Hematopoietic multipotent progenitor cell treated with erythropoietin and hydrocortisone succinate and interleukin-3 and kit ligand, for 4 days (in vitro differentiated cells): ENCODE data around the gene MYG1.
A peak's percentile ranks its signal among the peaks of the same experiment; 100 is the strongest.

Source experiments
- DNase-seq: peaks from one replicate; pipeline ENCODE4 v3.0.0-alpha.2; 2015

The MYG1 gene

DNA sequence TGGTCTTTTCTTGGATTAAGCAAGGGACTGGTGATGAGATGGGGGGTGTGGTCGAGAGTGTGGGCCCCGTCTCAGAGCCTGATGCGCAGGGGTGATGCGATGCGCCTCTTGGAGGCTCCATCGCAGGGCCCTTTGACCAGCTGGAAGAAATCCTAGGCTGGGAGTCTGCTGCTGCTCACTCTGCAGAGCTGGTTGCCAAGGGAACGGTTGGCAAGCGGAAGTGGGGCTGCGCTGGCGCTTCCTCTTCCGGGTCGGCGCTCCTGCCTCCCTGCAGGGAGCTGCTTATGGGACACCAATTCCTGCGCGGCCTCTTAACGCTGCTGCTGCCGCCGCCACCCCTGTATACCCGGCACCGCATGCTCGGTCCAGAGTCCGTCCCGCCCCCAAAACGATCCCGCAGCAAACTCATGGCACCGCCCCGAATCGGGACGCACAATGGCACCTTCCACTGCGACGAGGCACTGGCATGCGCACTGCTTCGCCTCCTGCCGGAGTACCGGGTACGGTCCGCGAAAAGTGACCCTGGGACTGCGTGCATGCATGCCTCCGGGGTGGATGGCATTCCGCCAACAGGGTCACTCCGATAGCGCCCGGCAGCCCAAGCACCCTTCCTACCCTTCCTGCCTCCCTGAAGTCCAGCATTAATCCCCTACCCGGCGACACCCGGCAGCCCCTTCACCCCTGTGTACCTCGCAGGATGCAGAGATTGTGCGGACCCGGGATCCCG, at the start of gene MYG1:
Gene MYG1 (plus strand): TSS at position 242 of the 727 bp plus-strand sequence. CDS start 43 bp downstream, at position 285.
- DNase-seq = peak; percentile 97

GRCh38 chr12:53251477-53252348, 47.8 kb upstream of the MYG1 start:
- peak; percentile 90 for DNase-seq

DNA sequence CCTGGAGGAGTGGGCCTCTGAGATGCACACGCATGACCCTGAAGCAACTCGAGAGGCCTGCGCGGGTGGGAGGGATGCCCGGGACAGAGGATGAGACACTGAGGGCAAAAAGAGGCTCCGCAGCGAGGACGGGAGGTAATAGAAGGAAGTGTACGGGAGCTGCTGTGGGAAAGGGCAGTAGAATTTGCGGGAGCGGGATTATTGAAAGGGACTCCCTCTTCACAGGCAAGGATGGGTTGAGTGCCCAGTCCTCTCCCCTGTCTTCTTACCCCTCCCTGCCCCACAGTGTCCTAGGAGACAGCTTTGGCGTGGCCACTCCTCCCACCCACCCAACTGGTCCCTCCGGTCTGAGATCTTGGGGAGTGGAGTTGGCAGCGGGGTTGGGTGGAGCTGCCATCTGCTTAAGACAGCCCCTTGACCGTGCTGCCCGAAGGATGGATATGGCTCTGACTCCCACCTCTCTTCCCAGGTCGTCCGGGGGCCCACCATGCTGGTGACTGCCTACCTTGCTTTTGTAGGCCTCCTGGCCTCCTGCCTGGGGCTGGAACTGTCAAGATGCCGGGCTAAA, 47.1 kb upstream of the MYG1 start:
- peak; percentile 49 for DNase-seq

DNA sequence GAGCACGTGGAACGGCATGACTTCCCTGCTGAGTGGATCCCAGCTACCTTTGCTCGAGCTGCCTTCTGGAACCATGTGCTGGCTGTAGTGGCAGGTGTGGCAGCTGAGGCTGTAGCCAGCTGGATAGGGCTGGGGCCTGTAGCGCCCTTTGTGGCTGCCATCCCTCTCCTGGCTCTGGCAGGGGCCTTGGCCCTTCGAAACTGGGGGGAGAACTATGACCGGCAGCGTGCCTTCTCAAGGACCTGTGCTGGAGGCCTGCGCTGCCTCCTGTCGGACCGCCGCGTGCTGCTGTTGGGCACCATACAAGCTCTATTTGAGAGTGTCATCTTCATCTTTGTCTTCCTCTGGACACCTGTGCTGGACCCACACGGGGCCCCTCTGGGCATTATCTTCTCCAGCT, 46.2 kb upstream of the MYG1 start:
- DNase-seq = no peak

DNA sequence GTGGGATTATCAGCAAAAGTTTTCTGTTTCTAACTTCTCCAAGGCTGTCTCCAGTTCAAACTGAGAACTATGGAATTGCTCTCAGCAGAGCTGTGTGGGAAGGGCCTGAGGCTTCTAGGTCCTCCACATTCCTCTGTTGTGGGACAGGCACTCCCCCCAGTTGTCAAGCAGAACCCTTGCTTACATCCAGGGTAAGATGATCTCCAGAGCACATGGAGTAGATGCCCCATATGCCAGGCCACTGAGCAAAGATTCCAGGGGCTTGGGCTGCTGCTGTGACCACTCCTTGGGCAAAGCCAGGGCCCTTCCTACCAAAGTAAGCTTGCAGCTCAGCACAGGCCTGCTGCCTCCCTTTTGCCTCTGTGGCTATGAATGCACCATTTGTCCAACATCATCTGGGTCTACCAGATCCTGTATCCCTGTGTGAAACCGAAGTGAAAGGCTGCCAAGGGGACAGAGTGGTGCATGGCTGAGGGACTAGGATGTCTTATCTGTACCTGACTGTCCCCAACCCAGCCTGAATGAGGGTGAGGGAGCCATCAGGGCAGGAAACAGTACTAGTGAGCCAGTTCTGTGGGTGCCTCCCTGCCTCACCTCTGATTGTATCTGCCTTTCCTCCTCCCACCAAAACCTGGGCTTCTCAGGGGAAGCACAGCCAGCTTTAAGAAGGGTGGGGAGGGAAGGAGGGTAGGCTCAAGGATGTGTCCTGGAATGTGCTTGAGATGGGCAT, 44.5 kb upstream of the MYG1 start:
- DNase-seq = no peak

- DNase-seq = peak; percentile 86
Measured at GRCh38 chr12:53255996-53256395, 43.5 kb upstream of the MYG1 start.

DNA sequence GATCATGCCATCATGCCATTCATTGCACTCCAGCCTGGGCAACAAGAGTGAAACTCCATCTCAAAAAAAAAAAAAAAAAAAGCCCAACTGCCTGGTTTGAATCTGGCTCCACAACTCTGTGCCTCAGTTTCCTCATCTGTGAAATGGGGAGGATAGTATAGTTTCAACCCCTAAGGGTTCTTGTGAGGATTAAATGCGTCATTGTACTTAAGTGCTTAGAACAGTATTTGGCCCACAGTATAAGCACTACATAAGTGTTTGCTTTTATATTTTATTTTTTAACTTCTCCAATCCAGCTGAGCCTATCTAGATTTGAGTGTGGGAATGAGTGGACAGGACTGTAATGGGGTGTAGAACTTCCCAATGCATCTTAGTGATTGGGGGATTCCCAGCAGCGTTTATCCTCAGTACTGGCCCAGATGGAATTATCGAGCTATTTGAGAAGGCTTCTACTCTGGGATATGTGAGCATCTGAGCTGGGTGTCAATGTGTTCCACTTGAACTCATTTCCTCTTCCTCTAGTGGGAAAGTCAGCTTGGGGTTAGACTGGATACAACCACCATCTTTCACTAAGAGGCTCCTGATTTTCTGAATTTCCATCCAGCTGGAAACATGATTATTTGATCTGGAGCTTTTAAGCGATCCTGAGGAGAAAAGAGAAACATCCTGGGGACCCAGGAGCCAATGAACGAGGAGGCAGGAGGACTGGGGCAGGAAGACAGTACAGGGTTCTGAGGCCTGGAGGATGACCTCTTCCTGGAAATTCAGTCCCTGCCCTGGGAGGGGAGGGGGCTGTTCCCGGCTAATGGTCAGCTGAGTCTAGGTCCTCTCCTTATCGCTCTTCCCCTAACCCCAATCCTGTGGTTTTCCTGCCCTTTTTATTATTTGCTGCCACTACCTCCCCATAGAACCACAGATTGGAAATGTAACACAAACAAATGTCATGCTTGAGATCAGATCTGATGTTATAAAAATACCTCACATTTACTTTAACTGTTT, 40.7 kb upstream of the MYG1 start:
- no peak for DNase-seq

DNA sequence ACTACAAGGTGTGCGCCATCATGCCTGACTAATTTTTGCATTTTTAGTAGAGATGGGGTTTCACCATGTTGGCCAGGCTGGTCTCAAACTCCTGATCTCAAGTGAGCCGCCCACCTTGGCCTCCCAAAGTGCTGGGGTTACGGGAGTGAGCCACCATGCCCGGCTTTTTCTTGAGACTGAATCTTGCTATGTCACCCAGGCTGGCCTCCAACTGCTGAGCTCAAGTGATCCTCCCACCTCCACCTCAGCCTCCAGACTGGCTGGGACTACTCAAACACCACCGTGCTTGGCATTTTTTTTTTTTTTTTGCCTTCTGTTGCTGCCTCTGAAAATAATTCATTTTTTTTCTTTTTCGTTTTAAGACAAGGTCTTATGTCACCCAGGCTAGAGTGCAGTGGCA, 39.6 kb upstream of the MYG1 start:
- no peak for DNase-seq

GRCh38 chr12:53265783-53266182, 33.7 kb upstream of the MYG1 start:
- no peak for DNase-seq

- DNase-seq = peak; percentile 56
Measured at GRCh38 chr12:53267306-53267998, 32.0 kb upstream of the MYG1 start.

DNA sequence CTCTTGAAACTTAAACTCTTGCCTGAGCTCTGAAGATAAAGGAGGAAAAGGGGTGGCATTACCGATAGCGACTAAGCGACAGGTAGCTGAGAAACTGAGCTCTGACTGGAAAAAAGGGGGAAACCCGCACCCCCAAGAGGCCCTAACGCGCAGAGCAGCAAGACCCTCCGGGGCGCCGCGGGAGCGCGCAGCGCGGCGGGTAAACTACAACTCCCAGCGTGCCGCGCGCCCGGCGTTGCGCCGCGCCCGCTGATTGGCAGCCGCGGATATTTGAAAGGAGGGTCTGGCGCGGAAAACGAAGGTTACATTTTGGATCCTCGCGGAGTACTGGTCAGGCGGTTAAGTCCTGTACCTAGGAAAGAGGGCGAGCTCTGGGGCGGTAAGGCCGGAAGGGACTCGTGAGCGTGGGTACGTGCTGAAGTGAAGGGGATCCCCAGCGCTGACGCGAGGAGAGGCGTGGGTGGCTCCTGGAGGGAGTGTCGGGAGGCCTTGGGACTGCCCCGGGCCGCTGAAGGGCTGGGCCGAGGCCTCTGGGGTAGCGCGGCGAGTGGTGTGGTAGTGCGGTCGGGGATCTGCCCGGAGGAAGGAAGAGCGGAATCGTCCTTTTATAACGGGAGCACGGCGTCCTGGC, 31.4 kb upstream of the MYG1 start, which contains the start of gene ESPL1:
Gene ESPL1 (plus strand): TSS at position 301 of the 631 bp plus-strand sequence. CDS start 468 bp downstream, outside the sequence.
- peak; percentile 96 for DNase-seq

DNA sequence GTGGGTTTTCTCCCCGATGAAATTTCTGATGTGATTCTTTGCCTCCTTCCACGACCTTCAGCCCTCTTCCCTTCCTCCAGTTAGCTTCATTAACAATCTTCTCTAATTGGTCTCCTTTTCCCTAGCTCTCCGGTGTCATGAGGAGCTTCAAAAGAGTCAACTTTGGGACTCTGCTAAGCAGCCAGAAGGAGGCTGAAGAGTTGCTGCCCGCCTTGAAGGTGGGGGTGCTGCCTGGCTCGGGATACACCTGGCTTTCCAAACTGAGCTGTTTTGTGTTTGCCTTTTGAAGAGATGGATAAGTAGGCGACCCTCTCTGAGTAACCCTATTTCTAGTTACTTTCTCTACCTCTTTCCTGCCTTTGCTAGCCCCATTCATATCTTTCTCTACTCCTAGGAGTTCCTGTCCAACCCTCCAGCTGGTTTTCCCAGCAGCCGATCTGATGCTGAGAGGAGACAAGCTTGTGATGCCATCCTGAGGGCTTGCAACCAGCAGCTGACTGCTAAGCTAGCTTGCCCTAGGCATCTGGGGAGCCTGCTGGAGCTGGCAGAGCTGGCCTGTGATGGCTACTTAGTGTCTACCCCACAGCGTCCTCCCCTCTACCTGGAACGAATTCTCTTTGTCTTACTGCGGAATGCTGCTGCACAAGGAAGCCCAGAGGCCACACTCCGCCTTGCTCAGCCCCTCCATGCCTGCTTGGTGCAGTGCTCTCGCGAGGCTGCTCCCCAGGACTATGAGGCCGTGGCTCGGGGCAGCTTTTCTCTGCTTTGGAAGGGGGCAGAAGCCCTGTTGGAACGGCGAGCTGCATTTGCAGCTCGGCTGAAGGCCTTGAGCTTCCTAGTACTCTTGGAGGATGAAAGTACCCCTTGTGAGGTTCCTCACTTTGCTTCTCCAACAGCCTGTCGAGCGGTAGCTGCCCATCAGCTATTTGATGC, 30.6 kb upstream of the MYG1 start:
- DNase-seq = peak; percentile 22

DNA sequence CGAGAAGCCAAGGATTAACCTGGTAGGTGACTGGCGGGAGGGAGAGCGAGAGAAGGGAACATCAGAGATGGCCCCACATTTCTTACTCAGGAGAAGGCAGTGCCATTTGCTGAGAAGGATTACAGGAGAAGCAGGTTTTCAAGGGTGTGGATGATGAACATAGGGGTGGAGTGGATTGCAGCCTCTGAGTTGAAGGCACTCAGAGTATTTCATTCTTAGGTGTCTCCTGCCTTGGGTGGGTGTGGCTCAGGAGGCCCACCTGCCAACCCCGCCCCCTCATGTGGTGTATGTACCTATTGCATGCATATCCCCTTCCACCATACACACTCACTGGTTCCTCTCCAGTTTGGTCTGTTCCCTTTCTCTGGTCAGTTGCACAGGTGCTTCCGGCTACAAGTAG, 25.1 kb upstream of the MYG1 start:
- DNase-seq = no peak

DNA sequence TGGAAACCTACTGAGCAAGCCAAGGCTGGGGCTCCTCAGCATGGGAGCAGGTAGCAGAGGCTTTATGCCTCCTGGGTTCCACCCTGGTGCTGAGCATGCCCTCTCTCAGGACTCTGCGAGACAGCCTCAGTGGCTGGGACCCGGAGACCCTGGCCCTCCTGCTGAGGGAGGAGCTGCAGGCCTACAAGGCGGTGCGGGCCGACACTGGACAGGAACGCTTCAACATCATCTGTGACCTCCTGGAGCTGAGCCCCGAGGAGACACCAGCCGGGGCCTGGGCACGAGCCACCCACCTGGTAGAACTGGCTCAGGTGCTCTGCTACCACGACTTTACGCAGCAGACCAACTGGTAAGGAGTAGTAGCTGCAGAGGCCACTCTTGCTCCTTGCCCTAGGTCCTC, 23.0 kb upstream of the MYG1 start:
- no peak for DNase-seq

DNA sequence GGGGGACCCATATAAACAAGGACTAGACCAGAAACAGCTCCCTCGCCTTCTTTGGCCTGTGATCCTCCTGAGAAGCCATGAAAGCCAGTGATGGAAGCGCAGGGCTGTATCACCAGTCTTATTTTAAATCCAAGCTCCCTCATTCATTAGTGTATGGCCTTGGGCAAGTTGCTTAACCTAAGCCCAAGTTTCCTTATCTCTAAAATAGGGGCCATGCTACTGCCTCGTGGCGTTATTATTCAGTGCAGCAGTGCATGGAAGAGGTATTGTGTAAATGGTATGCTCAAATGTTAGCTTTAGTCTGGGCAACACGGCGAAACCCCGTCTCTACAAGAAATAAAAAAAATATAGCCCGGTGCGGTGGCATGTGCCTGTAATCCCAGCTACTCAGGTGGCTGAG, 21.5 kb upstream of the MYG1 start:
- DNase-seq = no peak

DNA sequence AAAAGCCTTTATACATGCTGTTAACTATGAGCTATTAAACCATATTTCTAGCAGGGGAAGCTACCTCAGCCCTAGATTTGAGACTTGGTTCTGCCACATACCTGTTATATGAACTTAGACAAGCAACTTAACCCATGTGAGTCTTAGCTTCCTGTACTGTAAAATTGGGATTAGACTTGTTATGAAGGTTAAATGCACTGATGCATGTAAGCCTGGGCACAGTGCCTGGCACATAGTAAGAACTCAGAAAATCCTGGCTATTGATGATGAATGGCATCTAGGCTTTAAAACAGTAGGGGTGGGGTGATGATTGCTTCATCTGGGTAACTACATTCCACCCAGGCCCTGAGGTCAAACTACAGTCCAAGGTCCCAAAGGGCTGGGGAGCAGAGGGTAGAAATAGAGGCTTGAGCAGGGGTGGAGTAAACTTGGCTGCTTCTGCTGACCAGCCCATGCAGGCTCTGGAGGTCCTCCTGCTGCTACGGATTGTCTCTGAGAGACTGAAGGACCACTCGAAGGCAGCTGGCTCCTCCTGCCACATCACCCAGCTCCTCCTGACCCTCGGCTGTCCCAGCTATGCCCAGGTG, 20.1 kb upstream of the MYG1 start:
- no peak for DNase-seq

DNA sequence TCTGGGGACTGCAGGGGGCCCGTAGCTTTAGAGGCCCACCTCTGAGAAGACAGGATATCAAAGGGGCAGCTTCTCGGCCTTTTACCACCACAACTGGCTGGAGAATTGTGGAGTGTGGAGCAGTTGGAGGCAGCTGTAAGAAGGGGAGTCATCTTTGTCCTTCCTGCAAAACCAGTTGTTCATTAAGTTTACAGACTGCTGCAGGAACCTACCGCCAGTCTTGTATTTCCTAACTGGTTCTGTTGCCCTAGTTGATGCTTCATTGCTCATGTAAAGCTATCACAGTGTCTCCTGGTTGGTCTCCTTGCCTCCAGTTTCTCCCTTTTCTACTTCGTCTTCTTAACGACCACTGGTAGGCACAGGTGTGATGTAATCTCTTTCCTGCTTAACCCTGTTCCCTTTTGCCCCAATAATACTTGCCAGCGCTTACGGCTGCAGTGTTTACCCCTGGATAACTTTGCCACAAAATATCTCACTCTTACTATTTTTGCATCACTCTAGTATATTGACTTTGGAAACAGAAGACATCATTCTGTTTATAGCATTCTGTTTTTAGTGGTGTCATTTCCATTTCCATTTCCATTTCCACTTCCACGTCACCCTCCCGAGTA, 19.5 kb upstream of the MYG1 start:
- DNase-seq = no peak

- no peak for DNase-seq
Measured at GRCh38 chr12:53286448-53286847, 13.0 kb upstream of the MYG1 start.
